HepG2 (cell line): ENCODE measurements around the gene FBXL2. TPM values are rescaled to one million over a fixed set of nuclear protein-coding genes. Genes with fewer than 3 reads are reported as not detected.
A peak's percentile ranks its signal among the peaks of the same experiment; 100 is the strongest.

Experiments used
- ATAC-seq: fragments of 200-7000 bp; cut with Tn5 transposase; 3 replicates; pipeline ENCODE4 v1.9.1; 2020; ENCODE audit warnings: mild to moderate bottlenecking, moderate library complexity
- BruUV-seq: library from RNA; stranded (reverse); fragments of 400-500 nt; replicated peaks from 2 replicates; lab custom pipeline; 2021; lab: Mats Ljungman, UMichigan
- CTCF ChIA-PET: fragments of 300-600 bp; formaldehyde crosslinking; extraction: SDS; loops from one replicate; lab custom pipeline; 2021; ENCODE audit warnings: low total read pairs, inconsistent platforms, low intra/inter-chr PET ratio; lab: Yijun Ruan, JAX
- POLR2A ChIA-PET: fragments of 350-600 bp; sonication (Branson Sonifier 250); formaldehyde crosslinking; loops from one replicate; lab custom pipeline; 2020; ENCODE audit warnings: antibody characterized with exemption, inconsistent platforms; lab: Yijun Ruan, JAX
- DNase-seq: peaks from one replicate; pipeline ENCODE4 v3.0.0-alpha.2; 2015; ENCODE audit warnings: low spot score
- FAIRE-seq: peaks from 3 replicates; lab custom pipeline; 2011; peaks lifted over from hg19 to GRCh38; lab: Jason Lieb, UNC
- H2AFZ ChIP-seq: one replicate; pipeline ENCODE4 v1.6.1; 2011; ENCODE audit warnings: low read length, inconsistent platforms
- H3K27ac ChIP-seq: fragments of 300-600 bp; 3 replicates; pipeline ENCODE4 v1.8.0; 2011; ENCODE audit warnings: mixed run types, mild to moderate bottlenecking, mixed read lengths, low read length, inconsistent platforms; ENCODE audit not compliant: insufficient read depth; ENCODE audit errors: extremely low read length
- H3K27me3 ChIP-seq, 2 experiments: fragments of 200-600 bp in 1 of 2; 2 replicates in 1 of 2; 3 replicates in 1 of 2; pipeline versions ENCODE4 v1.6.0 to v1.8.0; 2011; ENCODE audit warnings: low read length in 2 of 2, mild to moderate bottlenecking in 2 of 2, moderate library complexity in 2 of 2, inconsistent platforms in 1 of 2; ENCODE audit not compliant: insufficient read depth in 2 of 2, control insufficient read depth in 1 of 2
- H3K36me3 ChIP-seq, 2 experiments: fragments of 200-600 bp in 1 of 2; replicated peaks in 1 of 2; 2 replicates in 1 of 2; 3 replicates in 1 of 2; pipeline versions ENCODE4 v1.5.1 to v1.8.0; 2011; ENCODE audit warnings: low read length in 2 of 2, inconsistent platforms in 1 of 2; ENCODE audit not compliant: insufficient read depth in 2 of 2, control insufficient read depth in 1 of 2
- H3K4me1 ChIP-seq: 2 replicates; pipeline ENCODE4 v1.5.1; 2012; ENCODE audit warnings: low read length, inconsistent platforms; ENCODE audit not compliant: insufficient read depth
- H3K4me2 ChIP-seq: 2 replicates; pipeline ENCODE4 v1.6.0; 2011; ENCODE audit warnings: low read depth, low read length, inconsistent platforms
- H3K4me3 ChIP-seq, 3 experiments: fragments of 200-600 bp in 1 of 3; sonication (generic), shearing (Covaris generic) in 1 of 3; replicated peaks in 1 of 3; 2 replicates each; pipeline ENCODE4 v1.5.1; 2011 to 2016; ENCODE audit warnings: low read length in 3 of 3, inconsistent platforms in 2 of 3, low read depth in 2 of 3, mild to moderate bottlenecking in 2 of 3, control low read depth in 1 of 3, mixed read lengths in 1 of 3; ENCODE audit not compliant: insufficient read depth in 1 of 3
- H3K79me2 ChIP-seq: one replicate; pipeline ENCODE4 v1.6.1; 2011; ENCODE audit warnings: low read length, inconsistent platforms; ENCODE audit not compliant: insufficient read depth
- H3K9ac ChIP-seq: 2 replicates; pipeline ENCODE4 v1.6.0; 2011; ENCODE audit warnings: mild to moderate bottlenecking, low read depth, low read length, inconsistent platforms; ENCODE audit not compliant: insufficient read depth
- H3K9me3 ChIP-seq: 2 replicates; pipeline ENCODE4 v1.5.1; 2012; ENCODE audit warnings: mild to moderate bottlenecking, low read length
- H4K20me1 ChIP-seq: 2 replicates; pipeline ENCODE4 v1.6.0; 2011; ENCODE audit warnings: inconsistent platforms, mild to moderate bottlenecking, low read length, moderate library complexity; ENCODE audit not compliant: insufficient read depth
- ATRX ChIP-seq: sonication (generic); formaldehyde crosslinking; IDR thresholded peaks from 2 replicates; pipeline ENCODE4 v1.4.0; 2020; ENCODE audit warnings: missing genetic modification reagents, borderline replicate concordance
- CREB1 ChIP-seq, 2 experiments: fragments of 450-650 bp in 1 of 2; IDR thresholded peaks; 2 replicates each; pipeline ENCODE4 v1.6.1; 2016 to 2017; ENCODE audit warnings: control low read depth in 1 of 2, mild to moderate bottlenecking in 1 of 2, missing compliant biosample characterization in 1 of 2, missing genetic modification characterization in 1 of 2
- CREM ChIP-seq, 2 experiments: sonication (generic) in 1 of 2; formaldehyde crosslinking in 1 of 2; IDR thresholded peaks; 2 replicates each; pipeline versions ENCODE4 v1.4.0 to v1.6.1; 2016 to 2020; ENCODE audit warnings: antibody characterized with exemption in 1 of 2, mild to moderate bottlenecking in 1 of 2, missing genetic modification reagents in 1 of 2
- KDM2A ChIP-seq: sonication (generic); formaldehyde crosslinking; IDR thresholded peaks from 2 replicates; pipeline ENCODE4 v1.4.0; 2020; ENCODE audit warnings: low read depth, missing genetic modification reagents, borderline replicate concordance
- MBNL3 ChIP-seq: fragments of 250-450 bp; sonication (Bioruptor Pico); conservative IDR thresholded peaks from 2 replicates; pipeline ENCODE4 v1.8.0; 2022; ENCODE audit warnings: mild to moderate bottlenecking, inconsistent platforms
- POLR2AphosphoS5 ChIP-seq: IDR thresholded peaks from 2 replicates; pipeline ENCODE4 v1.6.1; 2012; ENCODE audit warnings: low read depth, low read length
- PREB ChIP-seq: sonication (generic); formaldehyde crosslinking; IDR thresholded peaks from 2 replicates; pipeline ENCODE4 v1.4.0; 2020; ENCODE audit warnings: missing genetic modification reagents
- RXRA ChIP-seq: sonication (generic); formaldehyde crosslinking; IDR thresholded peaks from 2 replicates; pipeline ENCODE4 v1.5.1; 2020; ENCODE audit warnings: missing genetic modification reagents
- ZNF224 ChIP-seq: sonication (generic); formaldehyde crosslinking; IDR thresholded peaks from 2 replicates; pipeline ENCODE4 v1.5.0; 2020; ENCODE audit warnings: mild to moderate bottlenecking, missing genetic modification reagents
- ZNF263 ChIP-seq: sonication (generic); formaldehyde crosslinking; IDR thresholded peaks from 2 replicates; pipeline ENCODE4 v1.4.0; 2020; ENCODE audit warnings: missing genetic modification reagents
- ZSCAN12 ChIP-seq: sonication (generic); formaldehyde crosslinking; IDR thresholded peaks from 2 replicates; pipeline ENCODE4 v1.9.0; 2021; ENCODE audit warnings: mild to moderate bottlenecking, missing genetic modification reagents
- WGBS: methylation state at CpG from one replicate; pipeline ENCODE4 v1.1.6; 2017; ENCODE audit warnings: low lambda C conversion rate; 5-methylcytosine and 5-hydroxymethylcytosine counted together
- in situ Hi-C: cut with HindIII; loops from 2 replicates; pipeline ENCODE4 v1.10.0; 2017; ENCODE audit warnings: low pct_unique_long_range_greater_than_20kb; ENCODE audit not compliant: extremely low pct_ligation_motif_present
- intact Hi-C: fragments of 100-400 bp; cut with micrococcal nuclease; formaldehyde crosslinking; loops from one replicate; pipeline ENCODE4 v1.10.0; 2022; ENCODE audit not compliant: unreplicated experiment
- polyA plus RNA-seq, 8 experiments: library from polyadenylated mRNA; depleted of rRNA in 3 of 8; stranded (reverse) in 7 of 8; unstranded in 1 of 8; fragments of >200 nt; fragmentation: Illumina TruSeq in 4 of 8; extraction: Trizol in 4 of 8; gene quantifications; 2 replicates each; pipeline versions ENCODE4 v1.2.1 to v1.2.3, GENCODE V29; 2011 to 2016; ENCODE audit warnings: low read depth in 4 of 8, missing spikeins in 1 of 8, mixed read lengths in 1 of 8; ENCODE audit not compliant: insufficient read depth in 1 of 8
- total RNA-seq, 5 experiments: library from RNA; depleted of rRNA; stranded (reverse); fragments of >200 nt; fragmentation: Illumina TruSeq; extraction: Trizol; gene quantifications; 2 replicates each; pipeline ENCODE4 v1.2.3, GENCODE V29; 2016; ENCODE audit warnings: low read depth in 1 of 5

FBXL2 gene
- total and polyA plus RNA-seq, 2 of the 13 experiments (the other 11 are each of a cell fraction or from before 2014, with no cell fraction given) = 1.8 to 5.0 TPM

- Histone ChIP-seq H3K9ac (no peak overlapping the region), H3K27me3 (no peaks in the 10 kb centered on the region), H3K27ac (no peak overlapping the region), H3K9me3 (no peaks in the 10 kb centered on the region), H2AFZ (no peak overlapping the region), H3K4me2 (no peak overlapping the region), H3K4me1 (no peaks in the 10 kb centered on the region), H4K20me1 (no peaks in the 10 kb centered on the region), H3K79me2 (no peaks in the 10 kb centered on the region), H3K36me3 (no peaks in the 10 kb centered on the region), H3K4me3 (no peak overlapping the region)
- BruUV-seq = no TSS peak
- ChIA-PET CTCF (no interaction called here), POLR2A (no interaction called here)
- in situ Hi-C loops = no loop called here
- no peak for TF ChIP-seq MBNL3 (CRISPR knock-in tag)
- no peak for TF ChIP-seq ZNF263 (CRISPR knock-in tag)
- TF ChIP-seq POLR2AphosphoS5 = no peak
- no peak for TF ChIP-seq ATRX
- no peak for TF ChIP-seq PREB (CRISPR knock-in tag)
- no peak for TF ChIP-seq ZNF224 (CRISPR knock-in tag)
- no peak for TF ChIP-seq KDM2A (CRISPR knock-in tag)
- no peak for TF ChIP-seq RXRA (CRISPR knock-in tag)
- TF ChIP-seq ZSCAN12 (CRISPR knock-in tag) = no peak
- 27% methylated on average over 2 of the region's 2 CpGs for WGBS
- no peak for DNase-seq
- ATAC-seq = no peak
- no peak for FAIRE-seq
- intact Hi-C loops = no loop called here
Measured at GRCh38 chr3:33256249-33256648, 21.0 kb upstream of the FBXL2 start.

DNA sequence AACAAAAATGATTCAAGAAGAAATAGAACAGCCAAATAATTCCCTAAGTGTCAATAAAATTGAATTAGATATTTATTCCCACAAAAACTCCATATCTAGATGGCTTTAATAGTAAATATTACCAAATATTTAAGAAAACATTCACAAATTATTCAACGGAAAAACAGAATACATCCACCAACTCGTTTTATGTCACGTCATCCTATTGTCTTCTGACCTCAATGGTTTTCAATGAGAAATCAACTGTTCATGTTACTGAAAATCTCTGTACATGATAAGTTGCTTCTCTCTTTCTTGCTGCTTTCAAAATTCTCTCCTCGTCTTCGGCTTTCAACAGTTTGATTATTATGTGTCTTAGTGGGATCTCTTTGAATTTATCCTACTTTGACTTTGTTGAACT is 17.1 kb upstream of the FBXL2 start:
- CTCF ChIA-PET = no interaction called here

More for the DNA sequence above, 17.1 kb upstream of the FBXL2 start:
- BruUV-seq = no TSS peak
- no peak for DNase-seq
- Histone ChIP-seq H3K79me2 (no peaks in the 10 kb centered on the region), H3K4me3 (no peak overlapping the region), H3K9me3 (no peaks in the 10 kb centered on the region), H3K9ac (no peak overlapping the region), H3K4me1 (no peaks in the 10 kb centered on the region), H3K27me3 (no peaks in the 10 kb centered on the region), H3K4me2 (no peak overlapping the region), H2AFZ (no peak overlapping the region), H3K36me3 (no peaks in the 10 kb centered on the region), H3K27ac (no peak overlapping the region), H4K20me1 (no peaks in the 10 kb centered on the region)
- POLR2A ChIA-PET = no interaction called here
- intact Hi-C loops = no loop called here
- in situ Hi-C loops = no loop called here
- no peak for FAIRE-seq
- no peak for TF ChIP-seq CREM (IDR thresholded peaks at IDR 0.05)
- TF ChIP-seq CREM (CRISPR knock-in tag; IDR thresholded peaks at IDR 0.05) = no peak
- peak; percentile 28; the same call in 1 of the 2 replicates for TF ChIP-seq CREB1 (IDR thresholded peaks at IDR 0.05)
- no peak for TF ChIP-seq CREB1 (CRISPR knock-in tag; IDR thresholded peaks at IDR 0.05)
- no peak for ATAC-seq
- under 1% methylated on average over 5 of the region's 5 CpGs for WGBS
